Measurements from ENCODE around the gene NUP210L.

GRCh38 chr1:154012129-154012528, 142.7 kb downstream of the NUP210L start:
- TF ChIP-seq POLR2A (IDR thresholded peaks at IDR 0.05) (no peak), CTCF (IDR thresholded peaks at IDR 0.05) (no peak)

All from tibial nerve (tissue), 3 donors.